Stomach (tissue), 4 donors: ENCODE results near the gene CCDC149.

Experiments
- CTCF ChIP-seq, 7 experiments: fragments of 450-650 bp in 4 of 7; fragments of 200-600 bp in 3 of 7; sonication (generic) in 3 of 7; IDR thresholded peaks; one replicate each; pipeline ENCODE4 v1.5.1; 2016 to 2019; ENCODE audit warnings: antibody characterized with exemption in 7 of 7, control low read depth in 2 of 7, mild to moderate bottlenecking in 1 of 7
- EP300 ChIP-seq: sonication (generic); formaldehyde crosslinking; IDR thresholded peaks from one replicate; pipeline ENCODE4 v1.6.1; 2017; ENCODE audit warnings: antibody characterized with exemption
- POLR2A ChIP-seq, 4 donors: fragments of 450-650 bp; IDR thresholded peaks; one replicate each; pipeline ENCODE4 v1.6.1; 2016; ENCODE audit warnings: antibody characterized with exemption in 4 of 4, control low read depth in 2 of 4, mild to moderate bottlenecking in 1 of 4, moderate library complexity in 1 of 4
- POLR2AphosphoS5 ChIP-seq, 3 donors: sonication (generic); formaldehyde crosslinking; IDR thresholded peaks; one replicate each; pipeline ENCODE4 v1.6.1; 2016; ENCODE audit warnings: antibody characterized with exemption in 3 of 3

GRCh38 chr4:24863799-24864198 lies 49.0 kb downstream of the CCDC149 start:
- TF ChIP-seq CTCF (IDR thresholded peaks at IDR 0.05) (no peak), POLR2A (IDR thresholded peaks at IDR 0.05) (no peak), POLR2AphosphoS5 (IDR thresholded peaks at IDR 0.05) (no peak), EP300 (no peak)
